ENCODE data around the gene AAK1.

GRCh38 chr2:69483696-69484095 lies 159.8 kb downstream of the AAK1 start:
- TF ChIP-seq ELF1 (IDR thresholded peaks at IDR 0.05) (no peak), CTCF (IDR thresholded peaks at IDR 0.05) (no peak), RAD21 (IDR thresholded peaks at IDR 0.05; ENCODE audit: low read length) (no peak), YY1 (IDR thresholded peaks at IDR 0.05; ENCODE audit: low read depth) (no peak)
